ENCODE data around the gene DHX32.

GRCh38 chr10:125797994-125798662, 83.0 kb downstream of the DHX32 start:
- TF ChIP-seq, protein P1, sequence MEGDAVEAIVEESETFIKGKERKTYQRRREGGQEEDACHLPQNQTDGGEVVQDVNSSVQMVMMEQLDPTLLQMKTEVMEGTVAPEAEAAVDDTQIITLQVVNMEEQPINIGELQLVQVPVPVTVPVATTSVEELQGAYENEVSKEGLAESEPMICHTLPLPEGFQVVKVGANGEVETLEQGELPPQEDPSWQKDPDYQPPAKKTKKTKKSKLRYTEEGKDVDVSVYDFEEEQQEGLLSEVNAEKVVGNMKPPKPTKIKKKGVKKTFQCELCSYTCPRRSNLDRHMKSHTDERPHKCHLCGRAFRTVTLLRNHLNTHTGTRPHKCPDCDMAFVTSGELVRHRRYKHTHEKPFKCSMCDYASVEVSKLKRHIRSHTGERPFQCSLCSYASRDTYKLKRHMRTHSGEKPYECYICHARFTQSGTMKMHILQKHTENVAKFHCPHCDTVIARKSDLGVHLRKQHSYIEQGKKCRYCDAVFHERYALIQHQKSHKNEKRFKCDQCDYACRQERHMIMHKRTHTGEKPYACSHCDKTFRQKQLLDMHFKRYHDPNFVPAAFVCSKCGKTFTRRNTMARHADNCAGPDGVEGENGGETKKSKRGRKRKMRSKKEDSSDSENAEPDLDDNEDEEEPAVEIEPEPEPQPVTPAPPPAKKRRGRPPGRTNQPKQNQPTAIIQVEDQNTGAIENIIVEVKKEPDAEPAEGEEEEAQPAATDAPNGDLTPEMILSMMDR (conservative IDR thresholded peaks at IDR 0.05 in 1 of 2, IDR thresholded peaks at IDR 0.05 in 1 of 2; ENCODE audit: extremely low read depth in 1 of 2, insufficient read depth in 1 of 2, low read depth in 1 of 2, low read length in 2 of 2) = no peak
- no peak for TF ChIP-seq EZH2 (IDR thresholded peaks at IDR 0.05; ENCODE audit: borderline replicate concordance, low read length)

All from mammary epithelial cell (primary cell).